C4-2B (cell line): ENCODE measurements around the gene TAF1D.

Source experiments
- ZFX ChIP-seq: fragments of 450-650 bp; IDR thresholded peaks from 2 replicates; pipeline ENCODE4 v1.6.1; 2017
- TF ChIP-seq, protein P1 (sequence below): fragments of 450-650 bp; conservative IDR thresholded peaks from 2 replicates; pipeline ENCODE4 v1.5.1; 2017; ENCODE audit warnings: mild to moderate bottlenecking

DNA sequence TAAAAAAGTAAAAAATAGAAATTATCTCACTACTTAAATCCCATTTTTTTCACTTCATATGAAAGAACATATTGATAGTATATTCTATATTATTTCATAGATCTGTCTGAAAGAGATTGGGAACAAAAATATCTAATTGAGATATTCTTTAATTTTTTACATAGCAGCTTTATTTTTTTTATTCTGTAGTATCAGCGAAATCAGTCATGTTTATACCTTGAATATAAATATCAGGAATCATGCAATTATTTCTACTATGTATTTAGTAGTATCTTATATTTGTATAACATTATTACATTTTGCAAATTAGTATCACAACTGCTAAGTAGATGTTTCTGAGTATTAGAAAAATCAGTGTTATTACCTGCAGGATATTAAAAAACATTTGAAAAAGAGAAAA is 20.6 kb upstream of the TAF1D start:
- TF ChIP-seq, protein P1, sequence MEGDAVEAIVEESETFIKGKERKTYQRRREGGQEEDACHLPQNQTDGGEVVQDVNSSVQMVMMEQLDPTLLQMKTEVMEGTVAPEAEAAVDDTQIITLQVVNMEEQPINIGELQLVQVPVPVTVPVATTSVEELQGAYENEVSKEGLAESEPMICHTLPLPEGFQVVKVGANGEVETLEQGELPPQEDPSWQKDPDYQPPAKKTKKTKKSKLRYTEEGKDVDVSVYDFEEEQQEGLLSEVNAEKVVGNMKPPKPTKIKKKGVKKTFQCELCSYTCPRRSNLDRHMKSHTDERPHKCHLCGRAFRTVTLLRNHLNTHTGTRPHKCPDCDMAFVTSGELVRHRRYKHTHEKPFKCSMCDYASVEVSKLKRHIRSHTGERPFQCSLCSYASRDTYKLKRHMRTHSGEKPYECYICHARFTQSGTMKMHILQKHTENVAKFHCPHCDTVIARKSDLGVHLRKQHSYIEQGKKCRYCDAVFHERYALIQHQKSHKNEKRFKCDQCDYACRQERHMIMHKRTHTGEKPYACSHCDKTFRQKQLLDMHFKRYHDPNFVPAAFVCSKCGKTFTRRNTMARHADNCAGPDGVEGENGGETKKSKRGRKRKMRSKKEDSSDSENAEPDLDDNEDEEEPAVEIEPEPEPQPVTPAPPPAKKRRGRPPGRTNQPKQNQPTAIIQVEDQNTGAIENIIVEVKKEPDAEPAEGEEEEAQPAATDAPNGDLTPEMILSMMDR, result no peak
- no peak for TF ChIP-seq ZFX
